Measurements from ENCODE around the gene ANKRD6.

The ANKRD6 gene

GRCh38 chr6:89475634-89476033 is 42.7 kb downstream of the ANKRD6 start:
- peak in 1 of 2 experiments; percentile 14 for DNase-seq

GRCh38 chr6:89479897-89480296 is 46.9 kb downstream of the ANKRD6 start:
- no peak for DNase-seq

- DNase-seq: no peak
These were observed 48.7 kb downstream of the ANKRD6 start for GRCh38 chr6:89481695-89482094.

GRCh38 chr6:89482126-89482525 is 49.2 kb downstream of the ANKRD6 start:
- no peak for DNase-seq

GRCh38 chr6:89483111-89483720 is 50.3 kb downstream of the ANKRD6 start:
- no peak for DNase-seq

GRCh38 chr6:89485320-89485719 is 52.4 kb downstream of the ANKRD6 start:
- DNase-seq: no peak

- no peak for DNase-seq
These were observed 54.9 kb downstream of the ANKRD6 start for GRCh38 chr6:89487864-89488263.

- DNase-seq: no peak
These were observed 55.5 kb downstream of the ANKRD6 start for GRCh38 chr6:89488438-89488837.

GRCh38 chr6:89489078-89489477 is 56.1 kb downstream of the ANKRD6 start:
- no peak for DNase-seq

- no peak for DNase-seq
These were observed 59.2 kb downstream of the ANKRD6 start for GRCh38 chr6:89492025-89492640.

- DNase-seq: peak in 1 of 2 experiments; percentile 7
These were observed 61.3 kb downstream of the ANKRD6 start for GRCh38 chr6:89494131-89494793.

- DNase-seq: no peak
These were observed 63.1 kb downstream of the ANKRD6 start for GRCh38 chr6:89495961-89496535.

GRCh38 chr6:89500611-89501010 is 67.7 kb downstream of the ANKRD6 start:
- no peak for DNase-seq

GRCh38 chr6:89501222-89501621 is 68.3 kb downstream of the ANKRD6 start:
- DNase-seq: no peak

- DNase-seq: no peak
These were observed 68.8 kb downstream of the ANKRD6 start for GRCh38 chr6:89501753-89502152.

- DNase-seq: no peak
These were observed 70.7 kb downstream of the ANKRD6 start for GRCh38 chr6:89503641-89504040.

- no peak for DNase-seq
These were observed 72.9 kb downstream of the ANKRD6 start for GRCh38 chr6:89505847-89506246.

GRCh38 chr6:89506716-89507617 is 74.0 kb downstream of the ANKRD6 start:
- DNase-seq: no peak

- no peak for DNase-seq
These were observed 76.0 kb downstream of the ANKRD6 start for GRCh38 chr6:89508755-89509563.

- DNase-seq: no peak
These were observed 76.9 kb downstream of the ANKRD6 start for GRCh38 chr6:89509777-89510281.

GRCh38 chr6:89510393-89510792 is 77.4 kb downstream of the ANKRD6 start:
- DNase-seq: no peak
